OCI-LY7 (cell line): ENCODE measurements around the gene DGCR2. TPM values are rescaled to one million over a fixed set of nuclear protein-coding genes. Genes with fewer than 3 reads are reported as not detected.
A peak's percentile ranks its signal among the peaks of the same experiment; 100 is the strongest.

Experiments used
- Bru-seq: library from RNA; stranded (reverse); fragments of 400-500 nt; gene quantifications from one replicate; lab custom pipeline; 2021; lab: Mats Ljungman, UMichigan
- BruChase-seq, 2 experiments: library from RNA; stranded (reverse); fragments of 400-500 nt; gene quantifications; one replicate each; lab custom pipeline; 2021; lab: Mats Ljungman, UMichigan
- BruUV-seq: library from RNA; stranded (reverse); fragments of 400-500 nt; replicated peaks from 2 replicates; lab custom pipeline; 2021; lab: Mats Ljungman, UMichigan
- CTCF ChIA-PET: fragments of 300-600 bp; sonication (Branson Sonifier 250); formaldehyde crosslinking; loops from one replicate; lab custom pipeline; 2022; ENCODE audit warnings: antibody characterized with exemption; ENCODE audit not compliant: unreplicated experiment; lab: Charles Lee
- POLR2A ChIA-PET: fragments of 300-600 bp; sonication (Branson Sonifier 250); formaldehyde crosslinking; loops from one replicate; lab custom pipeline; 2022; ENCODE audit warnings: antibody characterized with exemption; lab: Charles Lee
- DNase-seq: peaks from one replicate; pipeline ENCODE4 v3.0.0-alpha.2; 2015; ENCODE audit warnings: low spot score
- H2AFZ ChIP-seq: fragments of 200-600 bp; sonication (generic), shearing (Covaris generic); 2 replicates; pipeline ENCODE4 v1.6.1; 2014; ENCODE audit warnings: mild to moderate bottlenecking, antibody characterized with exemption, low read length, moderate library complexity
- H3K27ac ChIP-seq: fragments of 200-600 bp; sonication (generic); 2 replicates; pipeline ENCODE4 v1.5.1; 2014; ENCODE audit warnings: mixed run types, low read depth, mild to moderate bottlenecking, moderate library complexity, low read length, inconsistent platforms; ENCODE audit not compliant: poor library complexity, severe bottlenecking
- H3K36me3 ChIP-seq: fragments of 200-600 bp; sonication (generic); 2 replicates; pipeline ENCODE4 v1.6.1; 2014; ENCODE audit warnings: mild to moderate bottlenecking, antibody characterized with exemption, low read length, moderate library complexity, mixed read lengths; ENCODE audit not compliant: insufficient read depth
- H3K4me1 ChIP-seq: fragments of 200-600 bp; sonication (generic); 2 replicates; pipeline ENCODE4 v1.5.1; 2014; ENCODE audit warnings: mild to moderate bottlenecking, low read length; ENCODE audit not compliant: insufficient read depth, poor library complexity, severe bottlenecking
- H3K4me2 ChIP-seq: fragments of 200-600 bp; sonication (generic); 2 replicates; pipeline ENCODE4 v1.6.1; 2014; ENCODE audit warnings: mild to moderate bottlenecking, low read length
- H3K4me3 ChIP-seq: fragments of 200-600 bp; sonication (generic); 2 replicates; pipeline ENCODE4 v1.5.1; 2014; ENCODE audit warnings: mild to moderate bottlenecking, low read depth, low read length; ENCODE audit not compliant: poor library complexity, severe bottlenecking
- H3K79me2 ChIP-seq: fragments of 200-600 bp; sonication (generic); 2 replicates; pipeline ENCODE4 v1.6.1; 2016; ENCODE audit warnings: low read depth, mild to moderate bottlenecking, low read length, moderate library complexity, mixed read lengths; ENCODE audit not compliant: insufficient read depth
- H3K9me2 ChIP-seq: fragments of 200-600 bp; sonication (generic); 2 replicates; pipeline ENCODE4 v1.6.1; 2016; ENCODE audit warnings: mild to moderate bottlenecking, low read length, mixed read lengths; ENCODE audit not compliant: insufficient read depth
- H3K9me3 ChIP-seq: fragments of 200-600 bp; sonication (generic); 2 replicates; pipeline ENCODE4 v1.6.1; 2014; ENCODE audit warnings: mild to moderate bottlenecking, mixed run types, low read length, mixed read lengths
- H4K20me1 ChIP-seq: fragments of 200-600 bp; sonication (generic); 2 replicates; pipeline ENCODE4 v1.6.1; 2014; ENCODE audit warnings: mild to moderate bottlenecking, antibody characterized with exemption, low read length, moderate library complexity, mixed read lengths; ENCODE audit not compliant: insufficient read depth
- EZH2phosphoT487 ChIP-seq: fragments of 200-600 bp; sonication (generic); IDR thresholded peaks from 2 replicates; pipeline ENCODE4 v1.6.1; 2018; ENCODE audit warnings: low read depth, borderline replicate concordance, mild to moderate bottlenecking, mixed run types, antibody characterized with exemption, low read length, moderate library complexity, mixed read lengths
- intact Hi-C: fragments of 100-400 bp; cut with micrococcal nuclease; formaldehyde crosslinking; loops from one replicate; pipeline ENCODE4 v1.10.0; 2022; ENCODE audit not compliant: unreplicated experiment
- long read RNA-seq: library from polyadenylated mRNA; stranded (forward); transcript quantifications from one replicate; pipeline ENCODE4 v2.0.0, GENCODE V29; 2022
- total RNA-seq, 2 experiments: library from RNA; depleted of rRNA in 1 of 2; stranded (reverse); fragments of >200 nt in 1 of 2; shearing (Covaris generic) in 1 of 2; gene quantifications; 2 replicates each; pipeline ENCODE4 v1.2.3, GENCODE V29; 2014 to 2022
- TF ChIP-seq, protein P1 (sequence below): fragments of 200-600 bp; sonication (generic); conservative IDR thresholded peaks from 2 replicates; pipeline ENCODE4 v1.5.1; 2014; ENCODE audit warnings: mild to moderate bottlenecking, antibody characterized with exemption, low read length, moderate library complexity, mixed read lengths

DGCR2 gene, protein sequence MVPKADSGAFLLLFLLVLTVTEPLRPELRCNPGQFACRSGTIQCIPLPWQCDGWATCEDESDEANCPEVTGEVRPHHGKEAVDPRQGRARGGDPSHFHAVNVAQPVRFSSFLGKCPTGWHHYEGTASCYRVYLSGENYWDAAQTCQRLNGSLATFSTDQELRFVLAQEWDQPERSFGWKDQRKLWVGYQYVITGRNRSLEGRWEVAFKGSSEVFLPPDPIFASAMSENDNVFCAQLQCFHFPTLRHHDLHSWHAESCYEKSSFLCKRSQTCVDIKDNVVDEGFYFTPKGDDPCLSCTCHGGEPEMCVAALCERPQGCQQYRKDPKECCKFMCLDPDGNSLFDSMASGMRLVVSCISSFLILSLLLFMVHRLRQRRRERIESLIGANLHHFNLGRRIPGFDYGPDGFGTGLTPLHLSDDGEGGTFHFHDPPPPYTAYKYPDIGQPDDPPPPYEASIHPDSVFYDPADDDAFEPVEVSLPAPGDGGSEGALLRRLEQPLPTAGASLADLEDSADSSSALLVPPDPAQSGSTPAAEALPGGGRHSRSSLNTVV
- total RNA-seq (2014; rRNA removed; shearing (Covaris generic)), result 26.6 and 29.7 TPM in 2 replicates
- total RNA-seq (2022), result 26.9 and 27.6 TPM in 2 replicates
- percentile 71 among the genes with signal in this experiment for Bru-seq, nascent RNA
- percentile 82 among the genes with signal in this experiment for BruChase-seq, experiment 1, labeled RNA remaining after a 6-hour chase
- BruChase-seq, experiment 2, labeled RNA remaining after a 2-hour chase, result percentile 75 among the genes with signal in this experiment
- long read RNA-seq, full-length matches to known transcripts, result 28 of 84 reads
- long read RNA-seq, partial matches to known transcripts, result 16 of 84 reads
- long read RNA-seq, other reads (novel, unspliced or antisense), result 40 of 84 reads

- Histone ChIP-seq H3K4me1 (peaks cover 46% of the 10 kb centered on the region), H3K4me3 (peak within 1 kb of the TSS; percentile 93), H2AFZ (peak within 1 kb of the TSS; percentile 83), H3K9me3 (no peaks in the 10 kb centered on the region), H3K79me2 (peaks cover 43% of the 10 kb centered on the region), H3K9me2 (no peaks in the 10 kb centered on the region), H4K20me1 (peaks cover 19% of the 10 kb centered on the region), H3K27ac (peak within 1 kb of the TSS; percentile 53), H3K4me2 (peak within 1 kb of the TSS; percentile 86), H3K36me3 (no peaks in the 10 kb centered on the region)
- no peak for TF ChIP-seq EZH2phosphoT487
- TF ChIP-seq, protein P1, sequence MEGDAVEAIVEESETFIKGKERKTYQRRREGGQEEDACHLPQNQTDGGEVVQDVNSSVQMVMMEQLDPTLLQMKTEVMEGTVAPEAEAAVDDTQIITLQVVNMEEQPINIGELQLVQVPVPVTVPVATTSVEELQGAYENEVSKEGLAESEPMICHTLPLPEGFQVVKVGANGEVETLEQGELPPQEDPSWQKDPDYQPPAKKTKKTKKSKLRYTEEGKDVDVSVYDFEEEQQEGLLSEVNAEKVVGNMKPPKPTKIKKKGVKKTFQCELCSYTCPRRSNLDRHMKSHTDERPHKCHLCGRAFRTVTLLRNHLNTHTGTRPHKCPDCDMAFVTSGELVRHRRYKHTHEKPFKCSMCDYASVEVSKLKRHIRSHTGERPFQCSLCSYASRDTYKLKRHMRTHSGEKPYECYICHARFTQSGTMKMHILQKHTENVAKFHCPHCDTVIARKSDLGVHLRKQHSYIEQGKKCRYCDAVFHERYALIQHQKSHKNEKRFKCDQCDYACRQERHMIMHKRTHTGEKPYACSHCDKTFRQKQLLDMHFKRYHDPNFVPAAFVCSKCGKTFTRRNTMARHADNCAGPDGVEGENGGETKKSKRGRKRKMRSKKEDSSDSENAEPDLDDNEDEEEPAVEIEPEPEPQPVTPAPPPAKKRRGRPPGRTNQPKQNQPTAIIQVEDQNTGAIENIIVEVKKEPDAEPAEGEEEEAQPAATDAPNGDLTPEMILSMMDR, result no peak
- BruUV-seq, result no TSS peak
- ChIA-PET POLR2A (interaction anchor here (0.6 kb wide), 1 partner anchor 117 kb away, joined by 4 read pairs; no protein-coding TSS in a partner anchor), CTCF (no interaction called here)
- intact Hi-C loops, result no loop called here
- DNase-seq, result peak; percentile 97
Observed at GRCh38 chr22:19122143-19122751, at the start of gene DGCR2. Gene DGCR2, minus strand, starts transcription at chr22:19122412. Its CDS starts 206 bp downstream, at chr22:19122206.

DNA sequence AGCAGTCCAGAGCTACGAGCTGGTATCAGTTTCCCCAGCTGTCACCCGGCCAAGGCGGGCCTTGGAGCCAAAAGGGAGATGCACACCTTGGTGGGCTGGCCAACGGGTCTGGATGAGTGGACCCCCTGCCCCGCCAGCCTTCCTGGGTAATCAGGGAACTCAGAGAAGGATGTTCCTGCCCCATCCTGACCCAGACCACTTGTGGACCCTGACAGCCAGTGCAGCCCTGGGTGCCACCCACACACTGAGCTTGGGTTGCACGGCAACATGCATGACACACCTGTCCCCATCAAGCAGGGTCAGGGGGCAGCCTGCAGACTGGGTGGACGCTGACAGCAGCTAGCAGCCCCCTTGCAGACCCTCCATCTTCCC lies 47.7 kb upstream of the DGCR2 start:
- Histone ChIP-seq H3K4me3 (no peak overlapping the region), H3K36me3 (peaks cover 2% of the 10 kb centered on the region; the same call in 1 of the 2 replicates), H3K9me2 (no peaks in the 10 kb centered on the region), H4K20me1 (0 out of 2 replicates have a peak, but pooled peaks cover 5% of the 10 kb centered on the region), H3K4me1 (peaks cover 28% of the 10 kb centered on the region), H3K9me3 (no peaks in the 10 kb centered on the region), H3K27ac (no peak overlapping the region), H2AFZ (no peak overlapping the region), H3K79me2 (peaks cover 29% of the 10 kb centered on the region), H3K4me2 (peak overlapping the region; percentile 97; the same call in 1 of the 2 replicates)
- intact Hi-C loops, result no loop called here
- POLR2A ChIA-PET, result no interaction called here
- CTCF ChIA-PET, result no interaction called here
- BruUV-seq, result no TSS peak
- no peak for DNase-seq
- TF ChIP-seq, protein P1, result no peak
- no peak for TF ChIP-seq EZH2phosphoT487
